ENCODE results near the gene RPL13.
"Not testable (repeated sequence)": the region's sequence is repeated elsewhere in the genome, so short reads cannot be mapped to it uniquely, and the experiment has no call there.

The RPL13 gene

GRCh38 chr16:89563639-89564392 is 3.3 kb downstream of the RPL13 start:
- no peak for DNase-seq

- no peak for DNase-seq
These were observed 4.2 kb downstream of the RPL13 start for GRCh38 chr16:89564476-89565255.

- DNase-seq = no peak
These were observed 4.7 kb downstream of the RPL13 start for GRCh38 chr16:89565256-89565505.

GRCh38 chr16:89565506-89566372 is 5.3 kb downstream of the RPL13 start:
- DNase-seq = no peak

GRCh38 chr16:89567656-89568594 is 7.4 kb downstream of the RPL13 start:
- DNase-seq = no peak

GRCh38 chr16:89569506-89570341 is 9.2 kb downstream of the RPL13 start:
- no peak for DNase-seq

GRCh38 chr16:89570342-89570923 is 10.0 kb downstream of the RPL13 start:
- no peak for DNase-seq

- DNase-seq = not testable (repeated sequence)
These were observed 10.6 kb downstream of the RPL13 start for GRCh38 chr16:89570983-89571598.

- no peak for DNase-seq
These were observed 11.2 kb downstream of the RPL13 start for GRCh38 chr16:89571636-89572035.

- DNase-seq = no peak
These were observed 11.6 kb downstream of the RPL13 start for GRCh38 chr16:89572073-89572484.

GRCh38 chr16:89572485-89573205 is 12.2 kb downstream of the RPL13 start:
- DNase-seq = no peak

- DNase-seq = no peak
These were observed 13.6 kb downstream of the RPL13 start for GRCh38 chr16:89573826-89574680.

- DNase-seq = no peak
These were observed 14.3 kb downstream of the RPL13 start for GRCh38 chr16:89574681-89575246.

GRCh38 chr16:89575247-89576152 is 15.0 kb downstream of the RPL13 start, which contains the start of gene CPNE7:
Gene CPNE7 (plus strand): TSS chr16:89575758. CDS start chr16:89575898, 140 bp downstream.
- DNase-seq = no peak

GRCh38 chr16:89576153-89577054 is 15.9 kb downstream of the RPL13 start:
- no peak for DNase-seq

Data from NCI-H1436 treated with DMSO at 0.1 percent for 48 hours (cell line).